Measurements from ENCODE around the gene ZC3HAV1. TPM values are rescaled to one million over a fixed set of nuclear protein-coding genes. Genes with fewer than 3 reads are reported as not detected.

The ZC3HAV1 gene
- total and polyA plus RNA-seq, 10 of the 15 experiments (the other 5 are each of a cell fraction or from before 2014, with no cell fraction given), result 18.5 to 55.3 (median 44.7) TPM

DNA sequence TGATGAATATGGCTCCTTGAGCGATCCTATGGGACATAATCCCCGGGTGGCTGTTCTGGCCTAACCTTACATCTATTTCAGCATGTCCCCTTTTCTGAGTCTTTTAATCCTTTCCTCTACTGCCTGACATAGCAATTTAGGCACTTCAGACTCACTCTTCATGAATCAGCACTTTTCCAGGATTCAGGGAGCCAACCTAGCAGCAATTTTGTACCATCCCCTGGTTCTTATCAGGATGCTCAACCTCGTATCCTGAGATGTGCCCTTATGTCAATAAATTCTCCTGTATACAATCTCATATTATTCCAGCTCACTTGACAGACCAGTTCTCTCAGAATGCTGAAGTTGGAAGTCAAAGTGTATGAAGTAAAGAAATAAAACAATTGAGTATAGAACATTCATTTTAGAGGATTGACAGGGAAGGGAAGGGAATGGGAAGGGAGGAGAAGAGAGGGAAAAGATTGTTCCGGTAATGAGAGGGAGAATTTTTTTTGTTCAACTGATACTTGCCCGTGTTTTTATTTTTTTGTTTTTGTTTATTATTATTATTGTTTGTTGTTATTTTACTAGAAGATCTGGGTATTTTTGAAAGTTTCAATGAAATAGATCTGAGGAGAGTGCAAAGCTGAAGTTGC is 8.2 kb upstream of the ZC3HAV1 start (continued):
- TF ChIP-seq, protein P1, sequence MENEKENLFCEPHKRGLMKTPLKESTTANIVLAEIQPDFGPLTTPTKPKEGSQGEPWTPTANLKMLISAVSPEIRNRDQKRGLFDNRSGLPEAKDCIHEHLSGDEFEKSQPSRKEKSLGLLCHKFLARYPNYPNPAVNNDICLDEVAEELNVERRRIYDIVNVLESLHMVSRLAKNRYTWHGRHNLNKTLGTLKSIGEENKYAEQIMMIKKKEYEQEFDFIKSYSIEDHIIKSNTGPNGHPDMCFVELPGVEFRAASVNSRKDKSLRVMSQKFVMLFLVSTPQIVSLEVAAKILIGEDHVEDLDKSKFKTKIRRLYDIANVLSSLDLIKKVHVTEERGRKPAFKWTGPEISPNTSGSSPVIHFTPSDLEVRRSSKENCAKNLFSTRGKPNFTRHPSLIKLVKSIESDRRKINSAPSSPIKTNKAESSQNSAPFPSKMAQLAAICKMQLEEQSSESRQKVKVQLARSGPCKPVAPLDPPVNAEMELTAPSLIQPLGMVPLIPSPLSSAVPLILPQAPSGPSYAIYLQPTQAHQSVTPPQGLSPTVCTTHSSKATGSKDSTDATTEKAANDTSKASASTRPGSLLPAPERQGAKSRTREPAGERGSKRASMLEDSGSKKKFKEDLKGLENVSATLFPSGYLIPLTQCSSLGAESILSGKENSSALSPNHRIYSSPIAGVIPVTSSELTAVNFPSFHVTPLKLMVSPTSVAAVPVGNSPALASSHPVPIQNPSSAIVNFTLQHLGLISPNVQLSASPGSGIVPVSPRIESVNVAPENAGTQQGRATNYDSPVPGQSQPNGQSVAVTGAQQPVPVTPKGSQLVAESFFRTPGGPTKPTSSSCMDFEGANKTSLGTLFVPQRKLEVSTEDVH (IDR thresholded peaks at IDR 0.05; ENCODE audit: low read depth, partially characterized antibody), result no peak
- TF ChIP-seq, protein P2, sequence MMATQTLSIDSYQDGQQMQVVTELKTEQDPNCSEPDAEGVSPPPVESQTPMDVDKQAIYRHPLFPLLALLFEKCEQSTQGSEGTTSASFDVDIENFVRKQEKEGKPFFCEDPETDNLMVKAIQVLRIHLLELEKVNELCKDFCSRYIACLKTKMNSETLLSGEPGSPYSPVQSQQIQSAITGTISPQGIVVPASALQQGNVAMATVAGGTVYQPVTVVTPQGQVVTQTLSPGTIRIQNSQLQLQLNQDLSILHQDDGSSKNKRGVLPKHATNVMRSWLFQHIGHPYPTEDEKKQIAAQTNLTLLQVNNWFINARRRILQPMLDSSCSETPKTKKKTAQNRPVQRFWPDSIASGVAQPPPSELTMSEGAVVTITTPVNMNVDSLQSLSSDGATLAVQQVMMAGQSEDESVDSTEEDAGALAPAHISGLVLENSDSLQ (IDR thresholded peaks at IDR 0.05), result no peak
- TF ChIP-seq, protein P3, sequence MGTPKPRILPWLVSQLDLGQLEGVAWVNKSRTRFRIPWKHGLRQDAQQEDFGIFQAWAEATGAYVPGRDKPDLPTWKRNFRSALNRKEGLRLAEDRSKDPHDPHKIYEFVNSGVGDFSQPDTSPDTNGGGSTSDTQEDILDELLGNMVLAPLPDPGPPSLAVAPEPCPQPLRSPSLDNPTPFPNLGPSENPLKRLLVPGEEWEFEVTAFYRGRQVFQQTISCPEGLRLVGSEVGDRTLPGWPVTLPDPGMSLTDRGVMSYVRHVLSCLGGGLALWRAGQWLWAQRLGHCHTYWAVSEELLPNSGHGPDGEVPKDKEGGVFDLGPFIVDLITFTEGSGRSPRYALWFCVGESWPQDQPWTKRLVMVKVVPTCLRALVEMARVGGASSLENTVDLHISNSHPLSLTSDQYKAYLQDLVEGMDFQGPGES (IDR thresholded peaks at IDR 0.05), result no peak
- TF ChIP-seq, protein P4, sequence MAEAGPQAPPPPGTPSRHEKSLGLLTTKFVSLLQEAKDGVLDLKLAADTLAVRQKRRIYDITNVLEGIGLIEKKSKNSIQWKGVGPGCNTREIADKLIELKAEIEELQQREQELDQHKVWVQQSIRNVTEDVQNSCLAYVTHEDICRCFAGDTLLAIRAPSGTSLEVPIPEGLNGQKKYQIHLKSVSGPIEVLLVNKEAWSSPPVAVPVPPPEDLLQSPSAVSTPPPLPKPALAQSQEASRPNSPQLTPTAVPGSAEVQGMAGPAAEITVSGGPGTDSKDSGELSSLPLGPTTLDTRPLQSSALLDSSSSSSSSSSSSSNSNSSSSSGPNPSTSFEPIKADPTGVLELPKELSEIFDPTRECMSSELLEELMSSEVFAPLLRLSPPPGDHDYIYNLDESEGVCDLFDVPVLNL (IDR thresholded peaks at IDR 0.05; ENCODE audit: low read depth, low read length), result no peak
- TF ChIP-seq EZH2 (IDR thresholded peaks at IDR 0.05; ENCODE audit: borderline replicate concordance, control insufficient read depth, low read depth, low read length) (no peak), CHD4 (IDR thresholded peaks at IDR 0.05) (no peak), NFXL1 (IDR thresholded peaks at IDR 0.05; ENCODE audit: borderline replicate concordance) (no peak), MYB (IDR thresholded peaks at IDR 0.05; ENCODE audit: borderline replicate concordance, low read depth, low read length) (no peak), EP300 (IDR thresholded peaks at IDR 0.05; ENCODE audit: borderline replicate concordance in 1 of 2, control insufficient read depth in 1 of 2, low read depth in 2 of 2, low read length in 2 of 2) (no peak)

All from GM12878 (cell line).